A549 (cell line): ENCODE data around the gene RSPH4A. TPM values are rescaled to one million over a fixed set of nuclear protein-coding genes. Genes with fewer than 3 reads are reported as not detected.

ENCODE experiments used
- ATAC-seq, 2 experiments: fragments of 200-7000 bp in 1 of 2; fragments of >200 bp in 1 of 2; cut with Nextera tagmentation in 1 of 2; cut with Tn5 transposase in 1 of 2; 3 replicates each; pipeline versions ENCODE4 v1.8.0 to v1.9.1; 2018 to 2020; ENCODE audit warnings: mild to moderate bottlenecking in 1 of 2, moderate library complexity in 1 of 2
- CTCF ChIA-PET: fragments of 300-600 bp; sonication (Branson Sonifier 250); formaldehyde crosslinking; extraction: SDS; loops from one replicate; lab custom pipeline; 2021; ENCODE audit warnings: antibody characterized with exemption, inconsistent platforms; lab: Yijun Ruan, JAX
- POLR2A ChIA-PET: fragments of 350-600 bp; formaldehyde crosslinking; extraction: SDS; loops from one replicate; lab custom pipeline; 2021; ENCODE audit warnings: antibody characterized with exemption, inconsistent platforms; lab: Yijun Ruan, JAX
- DNase-seq, 2 experiments: peaks; one replicate each; pipeline versions ENCODE4 v3.0.0 to v3.0.0-alpha.2; 2011 to 2016; ENCODE audit warnings: low read depth in 1 of 2, low spot score in 1 of 2
- FAIRE-seq: peaks from 2 replicates; lab custom pipeline; 2011; peaks lifted over from hg19 to GRCh38; lab: Jason Lieb, UNC
- H3K27ac ChIP-seq, 2 experiments: fragments of >200 bp; sonication (Bioruptor Twin); formaldehyde crosslinking; 3 replicates each; pipeline ENCODE4 v1.5.1; 2016 to 2017
- H3K4me1 ChIP-seq: fragments of >200 bp; sonication (Bioruptor Twin); formaldehyde crosslinking; 3 replicates; pipeline ENCODE4 v1.6.1; 2016
- H3K4me2 ChIP-seq: fragments of >200 bp; sonication (Bioruptor Twin); formaldehyde crosslinking; 3 replicates; pipeline ENCODE4 v1.6.1; 2016
- H3K4me3 ChIP-seq: fragments of >200 bp; sonication (Bioruptor Twin); formaldehyde crosslinking; 3 replicates; pipeline ENCODE4 v1.5.1; 2016
- H3K9me3 ChIP-seq: fragments of >200 bp; sonication (Bioruptor Twin); formaldehyde crosslinking; 3 replicates; pipeline ENCODE4 v1.6.1; 2016
- BHLHE40 ChIP-seq: IDR thresholded peaks from 2 replicates; pipeline ENCODE4 v1.6.1; 2012; ENCODE audit warnings: low read depth, low read length, inconsistent platforms
- EP300 ChIP-seq, 2 experiments: fragments of >200 bp; sonication (Bioruptor Twin); formaldehyde crosslinking; IDR thresholded peaks; 2 replicates in 1 of 2; 3 replicates in 1 of 2; pipeline ENCODE4 v1.6.1; 2016 to 2017
- FOSB ChIP-seq: fragments of 250-450 bp; sonication (Bioruptor Pico); IDR thresholded peaks from 2 replicates; pipeline ENCODE4 v1.5.0; 2020; ENCODE audit warnings: mild to moderate bottlenecking, moderate library complexity
- FOXS1 ChIP-seq: fragments of 250-450 bp; sonication (Bioruptor Pico); IDR thresholded peaks from 2 replicates; pipeline ENCODE4 v1.5.0; 2020; ENCODE audit warnings: mild to moderate bottlenecking, moderate library complexity
- HDAC2 ChIP-seq: fragments of 200-600 bp; sonication (generic); IDR thresholded peaks from 2 replicates; pipeline ENCODE4 v1.6.1; 2016
- HMGXB4 ChIP-seq: fragments of 250-450 bp; sonication (Bioruptor Pico); IDR thresholded peaks from 2 replicates; pipeline ENCODE4 v1.5.0; 2021; ENCODE audit warnings: mild to moderate bottlenecking, moderate library complexity, borderline replicate concordance
- HOXA7 ChIP-seq: fragments of 250-450 bp; sonication (Bioruptor Pico); IDR thresholded peaks from 2 replicates; pipeline ENCODE4 v1.5.0; 2020; ENCODE audit warnings: mild to moderate bottlenecking, moderate library complexity
- HOXB5 ChIP-seq: fragments of 250-450 bp; sonication (Bioruptor Pico); IDR thresholded peaks from 2 replicates; pipeline ENCODE4 v1.5.0; 2020; ENCODE audit warnings: mild to moderate bottlenecking, moderate library complexity
- KDM1A ChIP-seq: fragments of 200-600 bp; sonication (generic); IDR thresholded peaks from 2 replicates; pipeline ENCODE4 v1.6.1; 2016; ENCODE audit warnings: low read depth, mild to moderate bottlenecking
- KDM5A ChIP-seq: fragments of 200-600 bp; sonication (generic); IDR thresholded peaks from 2 replicates; pipeline ENCODE4 v1.6.1; 2016; ENCODE audit warnings: antibody characterized with exemption, mild to moderate bottlenecking
- MAFK ChIP-seq: fragments of 450-650 bp; IDR thresholded peaks from 2 replicates; pipeline ENCODE4 v1.6.1; 2014; ENCODE audit not compliant: partially characterized antibody
- MAX ChIP-seq: IDR thresholded peaks from 2 replicates; pipeline ENCODE4 v1.6.1; 2012
- NR3C1 ChIP-seq: fragments of >200 bp; sonication (Bioruptor Twin); formaldehyde crosslinking; IDR thresholded peaks from 3 replicates; pipeline ENCODE4 v1.6.1; 2017
- PBX3 ChIP-seq: IDR thresholded peaks from 2 replicates; pipeline ENCODE4 v1.6.1; 2012
- RFX5 ChIP-seq: fragments of 450-650 bp; IDR thresholded peaks from 2 replicates; pipeline ENCODE4 v1.7.1; 2014; ENCODE audit warnings: antibody characterized with exemption, mild to moderate bottlenecking, moderate library complexity
- RNF2 ChIP-seq: fragments of 200-600 bp; sonication (generic); IDR thresholded peaks from 2 replicates; pipeline ENCODE4 v1.6.1; 2016; ENCODE audit warnings: low read depth, mild to moderate bottlenecking, antibody characterized with exemption, moderate library complexity, borderline replicate concordance
- SMC3 ChIP-seq: fragments of >200 bp; sonication (Bioruptor Twin); formaldehyde crosslinking; IDR thresholded peaks from 3 replicates; pipeline ENCODE4 v1.6.1; 2018; ENCODE audit warnings: inconsistent platforms
- TFCP2L1 ChIP-seq: fragments of 250-450 bp; sonication (Bioruptor Pico); IDR thresholded peaks from 2 replicates; pipeline ENCODE4 v1.5.0; 2021; ENCODE audit warnings: mild to moderate bottlenecking
- USF2 ChIP-seq: fragments of 450-650 bp; IDR thresholded peaks from 2 replicates; pipeline ENCODE4 v1.6.1; 2014; ENCODE audit warnings: antibody characterized with exemption
- ZFP36 ChIP-seq: fragments of 450-650 bp; IDR thresholded peaks from 2 replicates; pipeline ENCODE4 v1.6.1; 2014; ENCODE audit warnings: borderline replicate concordance; ENCODE audit not compliant: partially characterized antibody
- ZNF302 ChIP-seq: fragments of 250-450 bp; sonication (Bioruptor Pico); IDR thresholded peaks from 2 replicates; pipeline ENCODE4 v1.9.0; 2021; ENCODE audit warnings: inconsistent platforms, mild to moderate bottlenecking, moderate library complexity
- WGBS: methylation state at CpG from one replicate; pipeline ENCODE4 v1.1.6; 2017; ENCODE audit errors: missing lambda C conversion rate; 5-methylcytosine and 5-hydroxymethylcytosine counted together
- polyA plus RNA-seq, 4 experiments: library from polyadenylated mRNA; depleted of rRNA in 3 of 4; stranded (reverse); fragments of >200 nt; fragmentation: RNase III in 1 of 4; extraction: RNeasy Plus Mini Kit Qiagen cat#74134 plus additional on column Dnase treatment in 1 of 4; gene quantifications; 2 replicates in 3 of 4; 3 replicates in 1 of 4; pipeline ENCODE4 v1.2.3, GENCODE V29; 2011 to 2017

RSPH4A gene
- polyA plus RNA-seq, 2 of the 4 experiments (the other 2 are of a cell fraction) = 0.13 to 0.28 TPM

GRCh38 chr6:116667623-116668022 is 51.3 kb downstream of the RSPH4A start:
- DNase-seq = no peak
- TF ChIP-seq ZNF302 (CRISPR knock-in tag) (no peak), USF2 (no peak), KDM1A (no peak), NR3C1 (no peak), BHLHE40 (no peak), MAFK (no peak), FOXS1 (CRISPR knock-in tag) (no peak), MAX (no peak), FOSB (no peak), KDM5A (no peak), RNF2 (no peak), SMC3 (no peak), EP300 (IDR thresholded peaks at IDR 0.05) (no peak)
- WGBS = 29% methylated on average over 3 of the region's 3 CpGs
- peak overlapping the region; percentile 88 for H3K4me3 ChIP-seq
- peaks cover 22% of the 10 kb centered on the region for H3K4me1 ChIP-seq
- H3K27ac ChIP-seq = peak overlapping the region; percentile 49 to 93; a peak in 3 of 6 replicates
- H3K4me2 ChIP-seq = peak overlapping the region; percentile 94
- FAIRE-seq = no peak
- ChIA-PET POLR2A (interaction anchor here (1.1 kb wide), 1 partner anchor 51 kb away, joined by 4 read pairs; the partner anchor contains the start of gene RSPH4A), CTCF (interaction anchor here (1.1 kb wide), 1 partner anchor 389 kb away, joined by 3 read pairs; no protein-coding TSS in a partner anchor)
- no peaks in the 10 kb centered on the region for H3K9me3 ChIP-seq
- ATAC-seq = no peak

GRCh38 chr6:116672306-116672705 is 56.0 kb downstream of the RSPH4A start:
- CTCF ChIA-PET = no interaction called here

More at GRCh38 chr6:116672306-116672705, 56.0 kb downstream of the RSPH4A start:
- FAIRE-seq (no peak), DNase-seq (no peak), ATAC-seq (no peak)
- WGBS = 82% methylated on average over 4 of the region's 4 CpGs
- no peak for TF ChIP-seq HOXB5 (CRISPR knock-in tag)
- no peak for TF ChIP-seq HDAC2
- TF ChIP-seq HMGXB4 (CRISPR knock-in tag) = no peak
- no peak for TF ChIP-seq HOXA7 (CRISPR knock-in tag)
- no peak for TF ChIP-seq TFCP2L1 (CRISPR knock-in tag)
- TF ChIP-seq PBX3 = no peak
- TF ChIP-seq NR3C1 = no peak
- TF ChIP-seq ZFP36 = no peak
- no peak for TF ChIP-seq RFX5
- TF ChIP-seq ZNF302 (CRISPR knock-in tag) = no peak
- Histone ChIP-seq H3K4me3 (no peak overlapping the region), H3K27ac (no peak overlapping the region), H3K9me3 (no peaks in the 10 kb centered on the region), H3K4me2 (no peak overlapping the region), H3K4me1 (peaks cover under 1% of the 10 kb centered on the region; the same call in 1 of the 3 replicates)
- POLR2A ChIA-PET = no interaction called here
